ENCODE measurements around the gene KAT5. TPM values are rescaled to one million over a fixed set of nuclear protein-coding genes. Genes with fewer than 3 reads are reported as not detected.

KAT5 gene
- total and polyA plus RNA-seq, 2 experiments from 2014 or later, result 33.3 to 34.8 TPM

GRCh38 chr11:65703846-65704245, 8.2 kb upstream of the KAT5 start:
- H3F3A ChIP-seq (replicated peaks; ENCODE audit: low read depth), result no peaks in the 10 kb centered on the region
- Mint-ChIP-seq H3K36me3 (ENCODE audit: low read depth) (no peaks in the 10 kb centered on the region), H3K9me3 (peaks cover 9% of the 10 kb centered on the region; the same call in 2 of the 3 replicates), H3K4me3 (no peak overlapping the region), H3K27me3 (ENCODE audit: insufficient read depth, low read depth, poor library complexity) (peaks cover 6% of the 10 kb centered on the region), H3K27ac (no peak overlapping the region), H3K4me1 (no peaks in the 10 kb centered on the region)
- no peaks in the 10 kb centered on the region for H3K4me1 ChIP-seq (ENCODE audit: insufficient read depth)
- no peaks in the 10 kb centered on the region for H4K20me1 ChIP-seq (replicated peaks; ENCODE audit: insufficient read depth)
- ATAC-seq (no peak), DNase-seq (ENCODE audit: low spot score) (no peak)
- no peaks in the 10 kb centered on the region for H3K79me2 ChIP-seq (replicated peaks; ENCODE audit: insufficient read depth)
- no peak overlapping the region for H2AFZ ChIP-seq
- no peaks in the 10 kb centered on the region for H3K27me3 ChIP-seq (ENCODE audit: insufficient read depth)
- H3K27ac ChIP-seq (ENCODE audit: low read depth), result no peak overlapping the region
- H3K4me3 ChIP-seq, result no peak overlapping the region
- TF ChIP-seq JUNB (IDR thresholded peaks at IDR 0.05; ENCODE audit: unreplicated experiment) (no peak), STAT1 (IDR thresholded peaks at IDR 0.05; ENCODE audit: unreplicated experiment) (no peak), ZNF462 (CRISPR knock-in tag; IDR thresholded peaks at IDR 0.05) (no peak), NANOG (IDR thresholded peaks at IDR 0.05; ENCODE audit: borderline replicate concordance) (no peak), POLR2AphosphoS5 (IDR thresholded peaks at IDR 0.05; ENCODE audit: low read depth) (no peak), ETS1 (IDR thresholded peaks at IDR 0.05) (no peak), CTCF (conservative IDR thresholded peaks at IDR 0.05; ENCODE audit: low read depth in 2 of 2) (no peak), REST (IDR thresholded peaks at IDR 0.05; ENCODE audit: unreplicated experiment) (no peak)
- H3K36me3 ChIP-seq (ENCODE audit: insufficient read depth), result no peaks in the 10 kb centered on the region
- no peak overlapping the region for H3K4me2 ChIP-seq
- no peaks in the 10 kb centered on the region; the same call in 1 of the 2 replicates for H3K9me2 ChIP-seq (ENCODE audit: insufficient read depth)

Data from GM23338 (cell line).